ENCODE data around the gene ADISSP.
A peak's percentile ranks its signal among the peaks of the same experiment; 100 is the strongest.

ADISSP gene

GRCh38 chr20:3751305-3751674, 16.3 kb downstream of the ADISSP start:
- Histone ChIP-seq H3K79me1 (ENCODE audit: low read length) (no peaks in the 10 kb centered on the region), H3K27ac (ENCODE audit: low read depth, low read length) (no peak overlapping the region), H2AFZ (ENCODE audit: insufficient read depth, low read length, poor library complexity) (no peak overlapping the region), H3K14ac (ENCODE audit: low read length) (no peak overlapping the region), H3K4ac (ENCODE audit: low read depth, low read length) (no peak overlapping the region), H3K36me3 (ENCODE audit: control insufficient read depth in 1 of 2, insufficient read depth in 2 of 2, low read length in 2 of 2) (no peaks in the 10 kb centered on the region), H3K18ac (ENCODE audit: low read length) (no peak overlapping the region), H4K8ac (ENCODE audit: low read depth, low read length) (no peak overlapping the region), H2BK12ac (ENCODE audit: low read length) (no peak overlapping the region), H3K23ac (ENCODE audit: low read length) (no peak overlapping the region), H2AK5ac (ENCODE audit: low read length) (no peak overlapping the region), H4K91ac (ENCODE audit: low read depth, low read length) (no peak overlapping the region), H3K4me2 (ENCODE audit: low read length) (peak overlapping the region; percentile 60), H3K4me3 (ENCODE audit: low read depth, low read length) (no peak overlapping the region), H3K27me3 (ENCODE audit: insufficient read depth, low read length) (peaks cover 36% of the 10 kb centered on the region), H3K79me2 (ENCODE audit: control insufficient read depth, insufficient read depth, low read length, poor library complexity) (no peaks in the 10 kb centered on the region), H3K9ac (ENCODE audit: low read length) (no peak overlapping the region), H2BK120ac (ENCODE audit: insufficient read depth, low read length, poor library complexity) (no peak overlapping the region), H3K4me1 (ENCODE audit: control insufficient read depth in 1 of 2, insufficient read depth in 2 of 2, low read length in 2 of 2) (peaks cover 3 to 5% of the 10 kb centered on the region in 2 experiments), H4K12ac (ENCODE audit: low read depth, low read length) (no peak overlapping the region), H2BK5ac (ENCODE audit: low read depth, low read length, poor library complexity) (no peak overlapping the region), H3K9me3 (ENCODE audit: insufficient read depth, low read depth, low read length) (peaks cover 8% of the 10 kb centered on the region)
- no peak for DNase-seq
- no CpG with 5 or more reads among the region's 31 CpGs for WGBS (ENCODE audit: extremely low coverage, insufficient coverage, insufficient read length)

- Histone ChIP-seq H3K4ac (ENCODE audit: low read depth, low read length) (no peak overlapping the region), H4K12ac (ENCODE audit: low read depth, low read length) (no peak overlapping the region), H2BK120ac (ENCODE audit: insufficient read depth, low read length, poor library complexity) (no peak overlapping the region), H2BK5ac (ENCODE audit: low read depth, low read length, poor library complexity) (no peak overlapping the region), H2BK12ac (ENCODE audit: low read length) (no peak overlapping the region), H3K4me1 (ENCODE audit: control insufficient read depth in 1 of 2, insufficient read depth in 2 of 2, low read length in 2 of 2) (peaks cover 3 to 5% of the 10 kb centered on the region in 2 experiments), H4K8ac (ENCODE audit: low read depth, low read length) (no peak overlapping the region), H4K91ac (ENCODE audit: low read depth, low read length) (no peak overlapping the region), H3K27ac (ENCODE audit: low read depth, low read length) (no peak overlapping the region), H2AK5ac (ENCODE audit: low read length) (no peak overlapping the region), H3K9ac (ENCODE audit: low read length) (no peak overlapping the region), H3K14ac (ENCODE audit: low read length) (no peak overlapping the region), H2AFZ (ENCODE audit: insufficient read depth, low read length, poor library complexity) (peak overlapping the region; percentile 37), H3K18ac (ENCODE audit: low read length) (no peak overlapping the region), H3K9me3 (ENCODE audit: insufficient read depth, low read depth, low read length) (peaks cover 11% of the 10 kb centered on the region), H3K36me3 (ENCODE audit: control insufficient read depth in 1 of 2, insufficient read depth in 2 of 2, low read length in 2 of 2) (no peaks in the 10 kb centered on the region), H3K27me3 (ENCODE audit: insufficient read depth, low read length) (peaks cover 36% of the 10 kb centered on the region), H3K4me2 (ENCODE audit: low read length) (peak overlapping the region; percentile 13), H3K4me3 (ENCODE audit: low read depth, low read length) (no peak overlapping the region), H3K79me2 (ENCODE audit: control insufficient read depth, insufficient read depth, low read length, poor library complexity) (no peaks in the 10 kb centered on the region), H3K79me1 (ENCODE audit: low read length) (no peaks in the 10 kb centered on the region), H3K23ac (ENCODE audit: low read length) (no peak overlapping the region)
- DNase-seq: peak in 1 of 2 donors; percentile 41
- no CpG with 5 or more reads among the region's 72 CpGs for WGBS (ENCODE audit: extremely low coverage, insufficient coverage, insufficient read length)
These were observed 17.6 kb downstream of the ADISSP start for GRCh38 chr20:3749689-3750531.

GRCh38 chr20:3749087-3749688, 18.4 kb downstream of the ADISSP start:
- H3K27me3 ChIP-seq (ENCODE audit: insufficient read depth, low read length): peaks cover 36% of the 10 kb centered on the region
- no peak overlapping the region for H4K12ac ChIP-seq (ENCODE audit: low read depth, low read length)
- no peak overlapping the region for H4K91ac ChIP-seq (ENCODE audit: low read depth, low read length)
- no peak overlapping the region for H2BK5ac ChIP-seq (ENCODE audit: low read depth, low read length, poor library complexity)
- H3K14ac ChIP-seq (ENCODE audit: low read length): no peak overlapping the region
- H4K8ac ChIP-seq (ENCODE audit: low read depth, low read length): no peak overlapping the region
- H3K18ac ChIP-seq (ENCODE audit: low read length): no peak overlapping the region
- peak overlapping the region; percentile 35 for H3K4me3 ChIP-seq (ENCODE audit: low read depth, low read length)
- peaks cover 3 to 8% of the 10 kb centered on the region in 2 experiments for H3K4me1 ChIP-seq (ENCODE audit: control insufficient read depth in 1 of 2, insufficient read depth in 2 of 2, low read length in 2 of 2)
- no peak overlapping the region for H3K27ac ChIP-seq (ENCODE audit: low read depth, low read length)
- H3K9ac ChIP-seq (ENCODE audit: low read length): no peak overlapping the region
- H3K79me2 ChIP-seq (ENCODE audit: control insufficient read depth, insufficient read depth, low read length, poor library complexity): no peaks in the 10 kb centered on the region
- H3K4me2 ChIP-seq (ENCODE audit: low read length): peak overlapping the region; percentile 12
- no peak overlapping the region for H2BK120ac ChIP-seq (ENCODE audit: insufficient read depth, low read length, poor library complexity)
- H3K23ac ChIP-seq (ENCODE audit: low read length): no peak overlapping the region
- H3K9me3 ChIP-seq (ENCODE audit: insufficient read depth, low read depth, low read length): peaks cover 13% of the 10 kb centered on the region
- no peaks in the 10 kb centered on the region for H3K79me1 ChIP-seq (ENCODE audit: low read length)
- H2BK12ac ChIP-seq (ENCODE audit: low read length): no peak overlapping the region
- WGBS (ENCODE audit: extremely low coverage, insufficient coverage, insufficient read length): no CpG with 5 or more reads among the region's 24 CpGs
- H3K36me3 ChIP-seq (ENCODE audit: control insufficient read depth in 1 of 2, insufficient read depth in 2 of 2, low read length in 2 of 2): no peaks in the 10 kb centered on the region
- H2AFZ ChIP-seq (ENCODE audit: insufficient read depth, low read length, poor library complexity): peak overlapping the region; percentile 37
- H3K4ac ChIP-seq (ENCODE audit: low read depth, low read length): no peak overlapping the region
- no peak for DNase-seq
- H2AK5ac ChIP-seq (ENCODE audit: low read length): no peak overlapping the region

GRCh38 chr20:3748073-3748472, 19.5 kb downstream of the ADISSP start:
- H3K79me2 ChIP-seq (ENCODE audit: control insufficient read depth, insufficient read depth, low read length, poor library complexity): no peaks in the 10 kb centered on the region
- H3K9ac ChIP-seq (ENCODE audit: low read length): no peak overlapping the region
- H2BK120ac ChIP-seq (ENCODE audit: insufficient read depth, low read length, poor library complexity): no peak overlapping the region
- H3K18ac ChIP-seq (ENCODE audit: low read length): no peak overlapping the region
- no peak overlapping the region for H2AK5ac ChIP-seq (ENCODE audit: low read length)
- no peak overlapping the region for H2BK12ac ChIP-seq (ENCODE audit: low read length)
- no peak overlapping the region for H4K91ac ChIP-seq (ENCODE audit: low read depth, low read length)
- H3K27me3 ChIP-seq (ENCODE audit: insufficient read depth, low read length): peaks cover 36% of the 10 kb centered on the region
- no peak overlapping the region for H2AFZ ChIP-seq (ENCODE audit: insufficient read depth, low read length, poor library complexity)
- no peak overlapping the region for H3K14ac ChIP-seq (ENCODE audit: low read length)
- WGBS (ENCODE audit: extremely low coverage, insufficient coverage, insufficient read length): no CpG with 5 or more reads among the region's 16 CpGs
- H3K4me2 ChIP-seq (ENCODE audit: low read length): no peak overlapping the region
- H3K4me1 ChIP-seq (ENCODE audit: control insufficient read depth in 1 of 2, insufficient read depth in 2 of 2, low read length in 2 of 2): peaks cover 3 to 8% of the 10 kb centered on the region in 2 experiments
- no peak for DNase-seq
- no peak overlapping the region for H4K8ac ChIP-seq (ENCODE audit: low read depth, low read length)
- H3K4ac ChIP-seq (ENCODE audit: low read depth, low read length): no peak overlapping the region
- no peak overlapping the region for H3K23ac ChIP-seq (ENCODE audit: low read length)
- H3K27ac ChIP-seq (ENCODE audit: low read depth, low read length): no peak overlapping the region
- H2BK5ac ChIP-seq (ENCODE audit: low read depth, low read length, poor library complexity): no peak overlapping the region
- no peaks in the 10 kb centered on the region for H3K36me3 ChIP-seq (ENCODE audit: control insufficient read depth in 1 of 2, insufficient read depth in 2 of 2, low read length in 2 of 2)
- H3K79me1 ChIP-seq (ENCODE audit: low read length): no peaks in the 10 kb centered on the region
- no peak overlapping the region for H3K4me3 ChIP-seq (ENCODE audit: low read depth, low read length)
- H3K9me3 ChIP-seq (ENCODE audit: insufficient read depth, low read depth, low read length): peaks cover 14% of the 10 kb centered on the region
- H4K12ac ChIP-seq (ENCODE audit: low read depth, low read length): no peak overlapping the region

All from trophoblast cell (in vitro differentiated cells and primary cell).